ENCODE results near the gene MDGA2.
A peak's percentile ranks its signal among the peaks of the same experiment; 100 is the strongest.
"Not testable (repeated sequence)": the region's sequence is repeated elsewhere in the genome, so short reads cannot be mapped to it uniquely, and the experiment has no call there.

MDGA2 gene

GRCh38 chr14:47662466-47662865 is 12.9 kb downstream of the MDGA2 start:
- DNase-seq (ENCODE audit: insufficient read length, low spot score), result no peak
- FAIRE-seq, result no peak

GRCh38 chr14:47660158-47660557 is 15.2 kb downstream of the MDGA2 start:
- no peak for FAIRE-seq

More at GRCh38 chr14:47662466-47662865, 12.9 kb downstream of the MDGA2 start:
- TF ChIP-seq POLR2A (IDR thresholded peaks at IDR 0.05; ENCODE audit: low read depth, low read length), result no peak

GRCh38 chr14:47658041-47658440 is 17.4 kb downstream of the MDGA2 start:
- FAIRE-seq (no peak), DNase-seq (ENCODE audit: insufficient read length, low spot score) (no peak)
- no peak for TF ChIP-seq POLR2A (IDR thresholded peaks at IDR 0.05; ENCODE audit: low read depth, low read length)

More at GRCh38 chr14:47660158-47660557, 15.2 kb downstream of the MDGA2 start:
- no peak for DNase-seq (ENCODE audit: insufficient read length, low spot score)
- TF ChIP-seq POLR2A (IDR thresholded peaks at IDR 0.05; ENCODE audit: low read depth, low read length), result no peak

GRCh38 chr14:47657143-47657542 is 18.3 kb downstream of the MDGA2 start:
- FAIRE-seq, result no peak
- no peak for DNase-seq (ENCODE audit: insufficient read length, low spot score)
- no peak for TF ChIP-seq POLR2A (IDR thresholded peaks at IDR 0.05; ENCODE audit: low read depth, low read length)

DNA sequence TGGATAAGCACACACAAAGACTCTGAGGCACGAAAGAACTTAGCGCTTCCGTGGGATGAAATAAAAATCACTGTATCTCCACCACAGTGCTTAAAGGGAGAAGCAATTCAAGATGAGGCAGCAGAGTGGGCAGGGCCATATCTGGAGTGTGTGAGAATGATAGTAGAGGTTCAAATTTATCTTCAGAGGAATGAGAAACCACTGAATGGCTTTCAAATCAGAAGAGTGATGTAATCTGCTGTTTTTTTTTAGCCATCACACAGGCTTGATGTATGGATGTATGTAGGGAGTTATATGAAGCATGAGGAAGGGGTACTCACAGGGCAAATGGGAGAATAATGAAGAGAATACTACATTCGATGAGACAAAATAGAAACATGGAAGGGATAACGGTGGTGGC is 24.1 kb downstream of the MDGA2 start:
- no peak for TF ChIP-seq POLR2A (IDR thresholded peaks at IDR 0.05; ENCODE audit: low read depth, low read length)
- DNase-seq (ENCODE audit: insufficient read length, low spot score) (no peak), FAIRE-seq (no peak)

GRCh38 chr14:47637753-47638152 is 37.7 kb downstream of the MDGA2 start:
- TF ChIP-seq POLR2A (IDR thresholded peaks at IDR 0.05; ENCODE audit: low read depth, low read length), result no peak
- DNase-seq (ENCODE audit: insufficient read length, low spot score), result no peak
- FAIRE-seq, result no peak

DNA sequence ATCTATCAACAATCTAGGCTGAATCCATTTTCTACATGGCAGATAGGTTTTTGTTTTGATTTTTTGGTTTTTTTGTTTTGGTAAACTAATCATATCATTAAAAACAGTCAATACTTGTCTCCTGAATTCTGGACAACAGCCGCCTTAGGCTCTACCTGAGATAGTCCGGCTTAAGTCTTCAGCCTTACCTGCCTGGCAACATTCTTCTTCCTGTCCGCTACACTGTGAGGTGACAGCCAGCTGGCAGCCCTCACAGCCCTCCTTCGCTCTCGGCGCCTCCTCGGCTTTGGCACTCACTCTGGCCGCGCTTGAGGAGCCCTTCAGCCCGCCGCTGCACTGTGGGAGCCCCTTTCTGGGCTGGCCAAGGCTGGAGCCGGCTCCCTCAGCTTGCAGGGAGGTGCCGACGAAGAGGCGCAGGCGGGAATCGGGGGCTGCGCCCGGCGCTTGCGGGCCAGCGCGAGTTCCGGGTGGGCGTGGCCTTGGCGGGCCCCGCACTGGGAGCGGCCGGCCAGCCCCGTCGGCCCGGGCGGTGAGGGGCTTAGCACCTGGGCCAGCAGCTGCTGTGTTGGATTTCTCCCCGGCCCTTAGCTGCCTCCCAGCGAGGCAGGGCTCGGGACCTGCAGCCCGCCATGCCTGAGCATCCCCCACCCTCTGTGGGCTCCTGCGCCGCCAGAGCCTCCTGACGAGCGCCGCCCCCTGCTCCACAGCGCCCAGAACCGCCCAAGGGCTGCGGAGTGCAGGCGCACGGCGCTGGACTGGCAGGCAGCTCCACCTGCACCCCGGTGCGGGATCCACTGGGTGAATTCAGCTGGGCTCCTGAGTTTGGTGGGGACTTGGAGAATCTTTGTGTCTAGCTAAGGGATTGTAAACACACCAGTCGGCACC is 49.0 kb downstream of the MDGA2 start:
- DNase-seq (ENCODE audit: insufficient read length, low spot score) (no peak), FAIRE-seq (no peak)
- no peak for TF ChIP-seq POLR2A (IDR thresholded peaks at IDR 0.05; ENCODE audit: low read depth, low read length)

DNA sequence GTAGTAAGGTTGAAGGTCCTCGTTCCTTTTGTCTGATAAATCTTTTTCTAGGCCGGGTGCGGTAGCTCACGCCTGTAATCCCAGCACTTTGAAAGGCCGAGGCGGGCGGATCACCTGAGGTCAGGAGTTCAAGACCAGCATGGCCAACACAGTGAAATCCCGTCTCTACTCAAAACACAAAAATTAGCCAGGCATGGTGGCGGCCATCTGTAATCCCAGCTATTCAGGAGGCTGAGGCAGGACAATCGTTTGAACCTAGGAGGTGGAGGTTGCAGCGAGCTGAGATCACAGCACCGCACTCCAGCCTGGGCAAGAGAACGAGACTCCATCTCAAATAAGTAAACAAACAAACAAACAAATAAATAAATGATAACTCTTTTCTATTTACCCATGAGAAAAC is 51.3 kb downstream of the MDGA2 start:
- FAIRE-seq; DNase-seq (ENCODE audit: insufficient read length, low spot score): not testable (repeated sequence)

- no peak for TF ChIP-seq POLR2A (IDR thresholded peaks at IDR 0.05; ENCODE audit: low read depth, low read length)
- DNase-seq (ENCODE audit: insufficient read length, low spot score) (peak; percentile 15), FAIRE-seq (peak; percentile 88)
Observed at GRCh38 chr14:47619392-47619791, 56.0 kb downstream of the MDGA2 start.

DNA sequence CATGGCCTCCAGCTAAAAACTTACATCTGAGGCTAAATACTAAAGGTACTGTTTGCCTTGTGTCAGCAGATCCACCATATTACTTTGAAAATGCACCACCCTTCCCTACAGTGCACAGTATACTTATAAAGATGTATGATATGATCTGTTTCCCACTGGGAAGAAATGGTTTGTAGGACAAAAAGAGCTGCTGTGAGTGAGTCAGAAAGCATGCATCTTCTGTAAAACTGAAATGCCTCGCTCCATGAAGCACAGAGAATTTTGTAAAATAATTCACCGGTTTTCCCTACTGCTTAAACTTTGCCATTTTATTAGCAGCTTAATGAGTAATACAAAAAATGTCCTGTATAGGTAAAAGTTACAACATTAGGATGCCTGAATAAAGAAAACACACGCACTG is 68.8 kb downstream of the MDGA2 start:
- no peak for TF ChIP-seq POLR2A (IDR thresholded peaks at IDR 0.05; ENCODE audit: low read depth, low read length)
- FAIRE-seq (no peak), DNase-seq (ENCODE audit: insufficient read length, low spot score) (no peak)

GRCh38 chr14:47596860-47597259 is 78.5 kb downstream of the MDGA2 start:
- no peak for FAIRE-seq
- TF ChIP-seq POLR2A (IDR thresholded peaks at IDR 0.05; ENCODE audit: low read depth, low read length), result no peak
- DNase-seq (ENCODE audit: insufficient read length, low spot score), result no peak

GRCh38 chr14:47596232-47596631 is 79.2 kb downstream of the MDGA2 start:
- TF ChIP-seq POLR2A (IDR thresholded peaks at IDR 0.05; ENCODE audit: low read depth, low read length), result no peak
- DNase-seq (ENCODE audit: insufficient read length, low spot score) (no peak), FAIRE-seq (no peak)

GRCh38 chr14:47595552-47595951 is 79.9 kb downstream of the MDGA2 start:
- FAIRE-seq, result no peak
- DNase-seq (ENCODE audit: insufficient read length, low spot score), result no peak

DNA sequence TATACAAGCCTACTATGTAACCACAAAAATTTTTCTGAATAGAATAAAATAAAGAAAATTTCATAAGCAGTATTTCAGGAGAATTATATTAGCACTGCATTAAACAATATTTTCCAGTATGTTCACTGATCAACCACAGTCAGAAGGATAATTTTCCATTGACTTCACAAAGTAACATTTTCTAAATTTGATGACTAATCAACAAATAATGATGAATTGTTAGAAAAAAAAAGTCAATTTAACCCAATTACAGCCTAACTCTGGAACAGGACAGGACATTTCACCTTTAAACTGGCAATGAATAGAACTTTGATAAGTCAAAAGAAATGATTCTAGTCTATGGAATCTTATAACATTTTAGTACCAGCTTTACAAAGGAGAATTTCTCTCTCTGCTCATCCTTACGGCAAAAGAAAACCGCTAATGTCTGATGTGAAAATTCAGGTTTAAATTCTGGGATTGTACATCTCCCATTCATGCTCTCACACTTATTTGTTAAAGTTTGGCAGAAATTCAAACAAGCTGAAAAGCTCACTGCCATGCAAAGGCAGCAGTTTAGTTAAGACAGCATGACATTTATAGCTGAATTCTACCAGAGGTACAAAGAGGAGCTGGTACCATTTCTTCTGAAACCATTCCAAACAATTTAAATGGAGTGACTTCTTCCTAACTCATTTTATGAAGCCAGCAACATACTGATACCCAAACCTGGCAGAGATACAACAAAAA is 84.5 kb downstream of the MDGA2 start:
- FAIRE-seq (no peak), DNase-seq (ENCODE audit: insufficient read length, low spot score) (no peak)
- no peak for TF ChIP-seq POLR2A (IDR thresholded peaks at IDR 0.05; ENCODE audit: low read depth, low read length)

More at GRCh38 chr14:47595552-47595951, 79.9 kb downstream of the MDGA2 start:
- TF ChIP-seq POLR2A (IDR thresholded peaks at IDR 0.05; ENCODE audit: low read depth, low read length), result no peak

- FAIRE-seq (no peak), DNase-seq (ENCODE audit: insufficient read length, low spot score) (no peak)
- TF ChIP-seq POLR2A (IDR thresholded peaks at IDR 0.05; ENCODE audit: low read depth, low read length), result no peak
Observed at GRCh38 chr14:47585447-47585846, 90.0 kb downstream of the MDGA2 start.
